GM06990 (cell line): Measurements from ENCODE around the gene PHC2.
A peak's percentile ranks its signal among the peaks of the same experiment; 100 is the strongest.

Experiments
- DNase-seq: peaks from one replicate; pipeline ENCODE4 v3.0.0-alpha.2; 2011; ENCODE audit not compliant: insufficient read length; ENCODE audit errors: extremely low read depth
- H3K27me3 ChIP-seq: replicated peaks from 2 replicates; pipeline ENCODE4 v1.6.0; 2011; ENCODE audit warnings: low read length; ENCODE audit not compliant: control insufficient read depth, insufficient read depth
- H3K36me3 ChIP-seq: 2 replicates; pipeline ENCODE4 v1.5.1; 2011; ENCODE audit warnings: low read length; ENCODE audit not compliant: control insufficient read depth, insufficient read depth
- H3K4me3 ChIP-seq: replicated peaks from 2 replicates; pipeline ENCODE4 v1.5.1; 2011; ENCODE audit warnings: low read depth, mild to moderate bottlenecking, control low read depth, low read length
- TF ChIP-seq, protein P1 (sequence below): IDR thresholded peaks from 2 replicates; pipeline ENCODE4 v1.5.1; 2011; ENCODE audit warnings: low read length, control low read depth, mild to moderate bottlenecking, inconsistent platforms; ENCODE audit not compliant: insufficient read depth, poor library complexity, severe bottlenecking

PHC2 gene

DNA sequence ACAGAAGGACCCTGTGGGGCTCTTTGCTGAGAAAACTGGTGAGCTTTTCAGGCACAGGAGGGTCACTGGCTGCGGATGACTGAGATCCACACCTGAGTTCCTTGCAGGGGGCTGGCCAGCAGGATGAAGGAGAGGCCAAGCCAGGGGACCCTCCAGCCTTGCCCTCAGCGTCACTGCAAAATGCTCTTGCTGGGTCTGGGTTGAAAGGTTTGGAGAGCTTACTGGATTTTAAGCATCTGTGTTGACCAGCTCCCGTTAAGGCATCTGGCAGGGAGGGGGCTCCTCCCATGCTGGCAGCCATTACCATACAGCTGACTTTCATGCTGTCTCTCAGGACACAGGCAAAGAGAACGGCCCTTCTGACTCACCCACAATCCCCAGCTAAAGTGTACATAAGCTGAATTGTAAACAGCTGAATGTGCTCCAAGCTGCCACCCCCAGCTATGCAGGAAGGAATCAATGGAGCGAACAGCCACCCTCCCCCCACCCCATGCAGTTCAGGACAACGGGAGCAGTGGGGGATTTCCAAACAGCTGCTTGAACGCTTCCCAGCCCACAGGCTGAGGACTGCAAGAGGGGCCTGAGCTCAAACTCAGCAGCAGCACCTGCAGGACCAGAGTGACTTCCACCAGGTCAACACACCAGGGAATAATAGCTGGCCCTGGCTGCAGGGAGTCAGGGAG is 88.7 kb downstream of the PHC2 start:
- TF ChIP-seq, protein P1, sequence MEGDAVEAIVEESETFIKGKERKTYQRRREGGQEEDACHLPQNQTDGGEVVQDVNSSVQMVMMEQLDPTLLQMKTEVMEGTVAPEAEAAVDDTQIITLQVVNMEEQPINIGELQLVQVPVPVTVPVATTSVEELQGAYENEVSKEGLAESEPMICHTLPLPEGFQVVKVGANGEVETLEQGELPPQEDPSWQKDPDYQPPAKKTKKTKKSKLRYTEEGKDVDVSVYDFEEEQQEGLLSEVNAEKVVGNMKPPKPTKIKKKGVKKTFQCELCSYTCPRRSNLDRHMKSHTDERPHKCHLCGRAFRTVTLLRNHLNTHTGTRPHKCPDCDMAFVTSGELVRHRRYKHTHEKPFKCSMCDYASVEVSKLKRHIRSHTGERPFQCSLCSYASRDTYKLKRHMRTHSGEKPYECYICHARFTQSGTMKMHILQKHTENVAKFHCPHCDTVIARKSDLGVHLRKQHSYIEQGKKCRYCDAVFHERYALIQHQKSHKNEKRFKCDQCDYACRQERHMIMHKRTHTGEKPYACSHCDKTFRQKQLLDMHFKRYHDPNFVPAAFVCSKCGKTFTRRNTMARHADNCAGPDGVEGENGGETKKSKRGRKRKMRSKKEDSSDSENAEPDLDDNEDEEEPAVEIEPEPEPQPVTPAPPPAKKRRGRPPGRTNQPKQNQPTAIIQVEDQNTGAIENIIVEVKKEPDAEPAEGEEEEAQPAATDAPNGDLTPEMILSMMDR = no peak
- Histone ChIP-seq H3K27me3 (no peaks in the 10 kb centered on the region), H3K36me3 (no peaks in the 10 kb centered on the region; the same call in 1 of the 2 replicates), H3K4me3 (no peak overlapping the region)
- DNase-seq = peak; percentile 31

DNA sequence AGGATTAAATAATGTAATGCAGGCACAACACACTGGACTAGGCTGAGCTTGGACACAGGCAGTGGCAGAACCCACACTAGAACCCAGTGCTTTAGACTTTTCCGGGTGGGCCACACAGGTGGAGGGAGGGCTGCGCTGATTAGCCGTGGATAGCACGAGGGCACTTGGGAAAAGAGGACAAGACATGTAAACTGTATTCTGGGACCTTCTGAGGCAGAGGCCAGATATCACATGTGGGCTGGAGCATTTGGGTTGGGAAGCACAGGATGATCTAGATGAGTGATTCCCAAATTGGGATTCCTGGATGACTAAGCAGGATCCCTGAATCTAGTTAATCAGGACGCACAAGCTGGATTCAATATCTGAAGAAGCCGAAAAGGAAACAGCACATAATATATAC is 89.7 kb downstream of the PHC2 start:
- DNase-seq = no peak
- H3K4me3 ChIP-seq = no peak overlapping the region
- H3K27me3 ChIP-seq = no peaks in the 10 kb centered on the region
- TF ChIP-seq, protein P1 = no peak
- no peaks in the 10 kb centered on the region; the same call in 1 of the 2 replicates for H3K36me3 ChIP-seq

DNA sequence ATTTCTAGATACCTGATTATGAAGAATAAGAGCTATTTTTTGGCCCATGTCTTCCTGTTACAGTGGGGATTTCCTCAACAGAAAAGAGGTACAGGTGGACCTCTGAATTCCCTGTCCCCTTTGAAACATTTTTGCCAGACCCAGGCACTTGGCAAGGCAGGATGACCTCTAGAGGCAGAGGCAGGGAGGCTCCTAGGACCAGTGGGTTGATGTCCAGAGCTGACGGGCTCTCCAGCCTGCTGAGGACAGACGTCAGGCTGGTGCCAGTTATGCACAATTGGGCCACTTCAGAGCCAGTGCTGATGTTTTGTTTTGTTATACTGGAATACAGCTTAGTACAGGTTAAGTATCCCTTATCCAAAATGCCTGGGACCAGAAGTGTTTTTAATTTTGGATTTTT is 91.5 kb downstream of the PHC2 start:
- TF ChIP-seq, protein P1 = peak; percentile 2
- no peak overlapping the region for H3K4me3 ChIP-seq
- no peak for DNase-seq
- no peaks in the 10 kb centered on the region; the same call in 1 of the 2 replicates for H3K36me3 ChIP-seq
- no peaks in the 10 kb centered on the region for H3K27me3 ChIP-seq

DNA sequence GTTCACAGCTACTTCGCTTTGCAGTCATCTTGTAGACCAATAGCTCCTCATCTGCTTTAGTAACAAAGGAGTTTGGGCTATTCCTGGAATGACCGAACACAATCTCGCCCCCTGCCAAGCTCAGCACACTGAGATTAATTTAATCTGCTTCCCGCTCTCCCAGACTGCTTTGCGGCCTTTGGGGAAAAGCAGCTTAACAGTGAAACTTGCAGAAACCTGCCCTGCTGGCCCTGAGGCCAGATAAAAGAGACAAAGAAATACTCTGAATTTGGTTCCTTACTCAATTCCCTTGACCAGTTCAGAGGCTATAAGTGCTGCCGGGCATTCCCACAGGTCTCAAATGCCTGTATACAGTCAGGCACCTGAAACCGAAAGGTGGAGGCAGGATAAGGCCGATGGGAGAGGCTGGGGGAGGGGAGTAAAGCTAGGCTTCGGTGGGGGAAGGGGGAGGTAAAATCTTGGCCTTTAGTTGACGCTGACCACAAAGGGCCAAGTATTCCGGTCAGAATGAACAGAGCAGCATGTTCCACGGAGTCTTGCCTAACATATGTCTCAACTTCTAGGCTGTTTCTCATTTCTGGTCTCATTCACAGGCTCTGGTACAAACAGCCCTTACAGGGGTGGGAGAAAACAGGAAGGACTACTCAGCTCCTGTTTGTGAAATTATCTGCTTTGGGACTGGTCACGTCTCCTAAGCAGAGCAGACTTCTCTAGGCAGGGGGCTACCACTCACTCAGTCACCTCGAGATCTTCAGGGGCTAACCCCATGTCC is 92.3 kb downstream of the PHC2 start:
- no peaks in the 10 kb centered on the region for H3K27me3 ChIP-seq

DNA sequence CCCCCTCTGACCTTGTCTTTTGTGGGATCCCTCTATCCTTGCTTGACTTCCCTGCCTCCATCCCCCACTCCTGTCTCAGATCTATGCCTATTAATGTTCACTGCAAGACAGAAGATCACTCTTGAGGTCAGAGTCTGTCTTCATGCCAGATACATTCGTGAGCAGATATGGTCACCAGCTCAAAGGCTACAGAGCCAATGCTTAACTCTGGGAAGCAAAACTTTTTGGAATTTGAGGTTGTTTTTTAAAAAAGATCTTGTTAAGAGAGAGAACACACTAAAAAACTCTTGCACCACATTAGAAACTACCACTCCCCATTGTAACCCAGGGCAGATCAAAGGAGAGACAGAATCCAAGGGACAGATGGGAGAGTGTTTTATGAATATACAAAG is 92.9 kb downstream of the PHC2 start:
- TF ChIP-seq, protein P1 = no peak
- peaks cover 2% of the 10 kb centered on the region; the same call in 1 of the 2 replicates for H3K36me3 ChIP-seq
- no peak for DNase-seq
- no peak overlapping the region for H3K4me3 ChIP-seq
- H3K27me3 ChIP-seq = no peaks in the 10 kb centered on the region

More for the DNA sequence above, 92.3 kb downstream of the PHC2 start:
- DNase-seq = no peak
- no peak overlapping the region for H3K4me3 ChIP-seq
- TF ChIP-seq, protein P1 = no peak
- peaks cover 1% of the 10 kb centered on the region; the same call in 1 of the 2 replicates for H3K36me3 ChIP-seq
